ENCODE measurements around the gene BTBD8.

The BTBD8 gene

GRCh38 chr1:92108631-92109030 is 28.5 kb downstream of the BTBD8 start:
- no peaks in the 10 kb centered on the region for H3K79me2 ChIP-seq (ENCODE audit: control insufficient read depth, low read length)
- no peak overlapping the region for H3K27ac ChIP-seq (ENCODE audit: low read depth, low read length)
- H4K20me1 ChIP-seq (ENCODE audit: control insufficient read depth, insufficient read depth, low read depth, low read length): no peaks in the 10 kb centered on the region
- H3K4me2 ChIP-seq (ENCODE audit: low read length): no peak overlapping the region
- no peaks in the 10 kb centered on the region for H3K4me1 ChIP-seq (ENCODE audit: control insufficient read depth, low read length)
- TF ChIP-seq EZH2phosphoT487 (IDR thresholded peaks at IDR 0.05; ENCODE audit: borderline replicate concordance, low read length) (no peak), CTCF (IDR thresholded peaks at IDR 0.05; ENCODE audit: low read depth, low read length, poor library complexity, severe bottlenecking) (no peak)
- H3K9me3 ChIP-seq (ENCODE audit: control insufficient read depth, insufficient read depth, low read length): no peaks in the 10 kb centered on the region; the same call in 1 of the 2 replicates
- no peaks in the 10 kb centered on the region for H3K9me2 ChIP-seq (replicated peaks; ENCODE audit: control insufficient read depth, low read length)
- no peaks in the 10 kb centered on the region for H3F3A ChIP-seq (ENCODE audit: control insufficient read depth, insufficient read depth)
- no peaks in the 10 kb centered on the region for H3K36me3 ChIP-seq (ENCODE audit: control insufficient read depth, low read length)
- no peak overlapping the region for H3K4me3 ChIP-seq (ENCODE audit: low read length)
- no peaks in the 10 kb centered on the region for H3K27me3 ChIP-seq (ENCODE audit: control insufficient read depth, low read length)

- Histone ChIP-seq H3K9me3 (ENCODE audit: control insufficient read depth, insufficient read depth, low read length) (no peaks in the 10 kb centered on the region), H3K4me2 (ENCODE audit: low read length) (no peak overlapping the region), H3K36me3 (ENCODE audit: control insufficient read depth, low read length) (no peaks in the 10 kb centered on the region), H3F3A (ENCODE audit: control insufficient read depth, insufficient read depth) (no peaks in the 10 kb centered on the region), H3K4me1 (ENCODE audit: control insufficient read depth, low read length) (no peaks in the 10 kb centered on the region), H4K20me1 (ENCODE audit: control insufficient read depth, insufficient read depth, low read depth, low read length) (no peaks in the 10 kb centered on the region), H3K27me3 (ENCODE audit: control insufficient read depth, low read length) (no peaks in the 10 kb centered on the region), H3K79me2 (ENCODE audit: control insufficient read depth, low read length) (no peaks in the 10 kb centered on the region), H3K9me2 (replicated peaks; ENCODE audit: control insufficient read depth, low read length) (no peaks in the 10 kb centered on the region), H3K27ac (ENCODE audit: low read depth, low read length) (no peak overlapping the region), H3K4me3 (ENCODE audit: low read length) (no peak overlapping the region)
- TF ChIP-seq CTCF (IDR thresholded peaks at IDR 0.05; ENCODE audit: low read depth, low read length, poor library complexity, severe bottlenecking): no peak
- TF ChIP-seq EZH2phosphoT487 (IDR thresholded peaks at IDR 0.05; ENCODE audit: borderline replicate concordance, low read length): no peak
Observed at GRCh38 chr1:92117526-92117925, 37.4 kb downstream of the BTBD8 start.

GRCh38 chr1:92118826-92119225 is 38.7 kb downstream of the BTBD8 start:
- no peaks in the 10 kb centered on the region for H4K20me1 ChIP-seq (ENCODE audit: control insufficient read depth, insufficient read depth, low read depth, low read length)
- no peaks in the 10 kb centered on the region for H3K79me2 ChIP-seq (ENCODE audit: control insufficient read depth, low read length)
- no peaks in the 10 kb centered on the region for H3K27me3 ChIP-seq (ENCODE audit: control insufficient read depth, low read length)
- no peaks in the 10 kb centered on the region for H3K9me2 ChIP-seq (replicated peaks; ENCODE audit: control insufficient read depth, low read length)
- H3F3A ChIP-seq (ENCODE audit: control insufficient read depth, insufficient read depth): no peaks in the 10 kb centered on the region
- H3K36me3 ChIP-seq (ENCODE audit: control insufficient read depth, low read length): no peaks in the 10 kb centered on the region
- H3K27ac ChIP-seq (ENCODE audit: low read depth, low read length): no peak overlapping the region
- no peak overlapping the region for H3K4me2 ChIP-seq (ENCODE audit: low read length)
- TF ChIP-seq EZH2phosphoT487 (IDR thresholded peaks at IDR 0.05; ENCODE audit: borderline replicate concordance, low read length): no peak
- TF ChIP-seq CTCF (IDR thresholded peaks at IDR 0.05; ENCODE audit: low read depth, low read length, poor library complexity, severe bottlenecking): no peak
- H3K4me1 ChIP-seq (ENCODE audit: control insufficient read depth, low read length): no peaks in the 10 kb centered on the region
- no peak overlapping the region for H3K4me3 ChIP-seq (ENCODE audit: low read length)
- no peaks in the 10 kb centered on the region for H3K9me3 ChIP-seq (ENCODE audit: control insufficient read depth, insufficient read depth, low read length)

- Histone ChIP-seq H3K27ac (ENCODE audit: low read depth, low read length) (no peak overlapping the region), H3K4me3 (ENCODE audit: low read length) (no peak overlapping the region), H3K4me2 (ENCODE audit: low read length) (no peak overlapping the region), H3K4me1 (ENCODE audit: control insufficient read depth, low read length) (no peaks in the 10 kb centered on the region), H3K27me3 (ENCODE audit: control insufficient read depth, low read length) (no peaks in the 10 kb centered on the region), H3F3A (ENCODE audit: control insufficient read depth, insufficient read depth) (no peaks in the 10 kb centered on the region), H3K79me2 (ENCODE audit: control insufficient read depth, low read length) (no peaks in the 10 kb centered on the region), H3K9me2 (replicated peaks; ENCODE audit: control insufficient read depth, low read length) (no peaks in the 10 kb centered on the region), H4K20me1 (ENCODE audit: control insufficient read depth, insufficient read depth, low read depth, low read length) (no peaks in the 10 kb centered on the region), H3K36me3 (ENCODE audit: control insufficient read depth, low read length) (no peaks in the 10 kb centered on the region), H3K9me3 (ENCODE audit: control insufficient read depth, insufficient read depth, low read length) (no peaks in the 10 kb centered on the region)
- TF ChIP-seq EZH2phosphoT487 (IDR thresholded peaks at IDR 0.05; ENCODE audit: borderline replicate concordance, low read length): no peak
- no peak for TF ChIP-seq CTCF (IDR thresholded peaks at IDR 0.05; ENCODE audit: low read depth, low read length, poor library complexity, severe bottlenecking)
Observed at GRCh38 chr1:92123868-92124267, 43.7 kb downstream of the BTBD8 start.

Data from DOHH2 (cell line).